Activated CD4-positive, alpha-beta T cell treated with anti-CD3 and anti-CD28 coated beads, Interleukin-2, amount 50 U/mL, for 16 hours (primary cell): ENCODE results near the gene RECK.
"Not testable (repeated sequence)": the region's sequence is repeated elsewhere in the genome, so short reads cannot be mapped to it uniquely, and the experiment has no call there.

ENCODE experiments used
- DNase-seq: peaks from one replicate; pipeline ENCODE4 v3.0.0-alpha.2; 2020

RECK gene

GRCh38 chr9:36141288-36141687 lies 104.6 kb downstream of the RECK start:
- DNase-seq: no peak

- DNase-seq: no peak
These were observed 105.0 kb downstream of the RECK start for GRCh38 chr9:36141761-36142160.

GRCh38 chr9:36142510-36143244 lies 106.0 kb downstream of the RECK start:
- no peak for DNase-seq

GRCh38 chr9:36143245-36143641 lies 106.5 kb downstream of the RECK start:
- DNase-seq: no peak

- peak; percentile 54 for DNase-seq
These were observed 107.9 kb downstream of the RECK start for GRCh38 chr9:36144309-36145232.

- DNase-seq: no peak
These were observed 109.3 kb downstream of the RECK start for GRCh38 chr9:36145970-36146369.

- no peak for DNase-seq
These were observed 109.9 kb downstream of the RECK start for GRCh38 chr9:36146651-36147050.

- no peak for DNase-seq
These were observed 110.9 kb downstream of the RECK start for GRCh38 chr9:36147441-36148175.

- DNase-seq: peak; percentile 90
These were observed 111.8 kb downstream of the RECK start for GRCh38 chr9:36148311-36149051.

GRCh38 chr9:36149197-36149596 lies 112.5 kb downstream of the RECK start:
- DNase-seq: no peak

- no peak for DNase-seq
These were observed 114.0 kb downstream of the RECK start for GRCh38 chr9:36150574-36151315.

GRCh38 chr9:36151316-36152210 lies 114.8 kb downstream of the RECK start:
- DNase-seq: peak; percentile 92

GRCh38 chr9:36152741-36153438 lies 116.2 kb downstream of the RECK start:
- no peak for DNase-seq

- DNase-seq: no peak
These were observed 117.0 kb downstream of the RECK start for GRCh38 chr9:36153746-36154145.

GRCh38 chr9:36154331-36154952 lies 117.7 kb downstream of the RECK start:
- no peak for DNase-seq

- DNase-seq: no peak
These were observed 119.4 kb downstream of the RECK start for GRCh38 chr9:36156116-36156515.

GRCh38 chr9:36158122-36158521 lies 121.4 kb downstream of the RECK start:
- no peak for DNase-seq

GRCh38 chr9:36158917-36159316 lies 122.2 kb downstream of the RECK start:
- DNase-seq: no peak

GRCh38 chr9:36159509-36159908 lies 122.8 kb downstream of the RECK start:
- DNase-seq: not testable (repeated sequence)

- not testable (repeated sequence) for DNase-seq
These were observed 123.4 kb downstream of the RECK start for GRCh38 chr9:36160126-36160525.
